Measurements from ENCODE around the gene OSGIN1.

DNA sequence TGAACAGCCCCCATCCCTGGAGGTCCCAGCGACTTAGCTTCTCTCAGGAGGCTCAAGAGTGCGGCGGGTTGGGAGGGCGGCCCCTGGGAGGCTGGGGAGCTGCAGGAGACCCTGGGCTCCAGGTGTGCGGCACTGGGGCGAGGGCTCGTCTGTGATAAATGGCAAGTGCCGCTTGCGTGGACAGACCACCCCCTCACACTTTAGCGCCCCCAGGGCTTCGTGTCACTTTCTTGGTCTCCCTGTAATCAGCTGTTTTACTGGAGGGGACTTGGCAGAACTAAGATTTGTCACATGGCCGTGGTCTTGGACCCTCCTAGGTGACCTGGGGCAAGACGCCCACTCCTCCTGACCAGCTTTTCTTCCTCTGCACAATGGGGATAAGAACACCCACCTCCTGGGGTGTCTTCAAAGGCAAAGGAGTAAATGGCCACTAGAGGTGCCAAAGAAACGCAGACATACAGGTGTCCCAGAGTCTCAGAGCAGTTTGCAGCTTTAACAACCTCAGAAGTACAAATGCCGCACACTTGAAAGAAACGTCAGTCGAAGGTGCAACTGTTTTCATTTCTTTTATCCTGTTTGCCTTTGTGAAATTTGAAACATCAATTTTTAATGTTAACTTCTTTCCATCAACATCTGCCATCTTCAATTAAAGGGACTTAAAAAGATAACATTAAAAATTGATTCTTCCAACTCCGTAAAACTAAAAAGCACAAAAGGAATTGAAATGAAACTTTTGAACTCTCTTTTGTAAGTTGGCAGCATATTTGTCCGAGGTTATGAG lies 946 bp downstream of the OSGIN1 start:
- TF ChIP-seq, protein P1, sequence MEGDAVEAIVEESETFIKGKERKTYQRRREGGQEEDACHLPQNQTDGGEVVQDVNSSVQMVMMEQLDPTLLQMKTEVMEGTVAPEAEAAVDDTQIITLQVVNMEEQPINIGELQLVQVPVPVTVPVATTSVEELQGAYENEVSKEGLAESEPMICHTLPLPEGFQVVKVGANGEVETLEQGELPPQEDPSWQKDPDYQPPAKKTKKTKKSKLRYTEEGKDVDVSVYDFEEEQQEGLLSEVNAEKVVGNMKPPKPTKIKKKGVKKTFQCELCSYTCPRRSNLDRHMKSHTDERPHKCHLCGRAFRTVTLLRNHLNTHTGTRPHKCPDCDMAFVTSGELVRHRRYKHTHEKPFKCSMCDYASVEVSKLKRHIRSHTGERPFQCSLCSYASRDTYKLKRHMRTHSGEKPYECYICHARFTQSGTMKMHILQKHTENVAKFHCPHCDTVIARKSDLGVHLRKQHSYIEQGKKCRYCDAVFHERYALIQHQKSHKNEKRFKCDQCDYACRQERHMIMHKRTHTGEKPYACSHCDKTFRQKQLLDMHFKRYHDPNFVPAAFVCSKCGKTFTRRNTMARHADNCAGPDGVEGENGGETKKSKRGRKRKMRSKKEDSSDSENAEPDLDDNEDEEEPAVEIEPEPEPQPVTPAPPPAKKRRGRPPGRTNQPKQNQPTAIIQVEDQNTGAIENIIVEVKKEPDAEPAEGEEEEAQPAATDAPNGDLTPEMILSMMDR (IDR thresholded peaks at IDR 0.05; ENCODE audit: low read depth, low read length) = peak; percentile 67
- TF ChIP-seq POLR2A (IDR thresholded peaks at IDR 0.05; ENCODE audit: extremely low read depth, insufficient read length) = no peak
- TF ChIP-seq, protein P2, sequence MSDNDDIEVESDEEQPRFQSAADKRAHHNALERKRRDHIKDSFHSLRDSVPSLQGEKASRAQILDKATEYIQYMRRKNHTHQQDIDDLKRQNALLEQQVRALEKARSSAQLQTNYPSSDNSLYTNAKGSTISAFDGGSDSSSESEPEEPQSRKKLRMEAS (IDR thresholded peaks at IDR 0.05; ENCODE audit: low read depth, low read length) = no peak
